Measurements from ENCODE around the gene CLDN12.

DNA sequence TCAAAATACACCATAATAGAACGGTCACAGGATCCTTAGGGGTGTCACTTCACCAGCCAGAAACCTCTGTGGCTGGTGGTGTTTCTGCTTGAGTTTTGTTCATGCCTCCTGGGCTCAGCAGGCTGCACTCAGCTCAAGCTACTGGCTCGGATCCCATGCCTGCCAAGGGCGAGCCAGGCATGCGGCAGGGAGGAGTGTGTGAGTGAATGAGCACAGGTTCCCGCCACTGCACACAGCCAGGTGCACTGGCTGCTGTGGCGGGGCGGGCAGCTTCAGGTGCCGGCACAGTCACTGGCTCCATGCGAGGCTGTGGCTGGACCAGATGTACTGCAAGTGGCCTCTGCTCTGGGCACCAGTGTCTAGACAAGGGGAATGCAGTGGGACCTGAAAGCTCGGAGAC is 29.5 kb downstream of the CLDN12 start:
- no peak for TF ChIP-seq IRX3 (CRISPR knock-in tag; IDR thresholded peaks at IDR 0.05; ENCODE audit: borderline replicate concordance, low read depth)
- TF ChIP-seq, protein P1, sequence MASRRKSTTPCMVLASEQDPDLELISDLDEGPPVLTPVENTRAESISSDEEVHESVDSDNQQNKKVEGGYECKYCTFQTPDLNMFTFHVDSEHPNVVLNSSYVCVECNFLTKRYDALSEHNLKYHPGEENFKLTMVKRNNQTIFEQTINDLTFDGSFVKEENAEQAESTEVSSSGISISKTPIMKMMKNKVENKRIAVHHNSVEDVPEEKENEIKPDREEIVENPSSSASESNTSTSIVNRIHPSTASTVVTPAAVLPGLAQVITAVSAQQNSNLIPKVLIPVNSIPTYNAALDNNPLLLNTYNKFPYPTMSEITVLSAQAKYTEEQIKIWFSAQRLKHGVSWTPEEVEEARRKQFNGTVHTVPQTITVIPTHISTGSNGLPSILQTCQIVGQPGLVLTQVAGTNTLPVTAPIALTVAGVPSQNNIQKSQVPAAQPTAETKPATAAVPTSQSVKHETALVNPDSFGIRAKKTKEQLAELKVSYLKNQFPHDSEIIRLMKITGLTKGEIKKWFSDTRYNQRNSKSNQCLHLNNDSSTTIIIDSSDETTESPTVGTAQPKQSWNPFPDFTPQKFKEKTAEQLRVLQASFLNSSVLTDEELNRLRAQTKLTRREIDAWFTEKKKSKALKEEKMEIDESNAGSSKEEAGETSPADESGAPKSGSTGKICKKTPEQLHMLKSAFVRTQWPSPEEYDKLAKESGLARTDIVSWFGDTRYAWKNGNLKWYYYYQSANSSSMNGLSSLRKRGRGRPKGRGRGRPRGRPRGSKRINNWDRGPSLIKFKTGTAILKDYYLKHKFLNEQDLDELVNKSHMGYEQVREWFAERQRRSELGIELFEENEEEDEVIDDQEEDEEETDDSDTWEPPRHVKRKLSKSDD (CRISPR knock-in tag; IDR thresholded peaks at IDR 0.05; ENCODE audit: low read depth) = no peak
- TF ChIP-seq, protein P2, sequence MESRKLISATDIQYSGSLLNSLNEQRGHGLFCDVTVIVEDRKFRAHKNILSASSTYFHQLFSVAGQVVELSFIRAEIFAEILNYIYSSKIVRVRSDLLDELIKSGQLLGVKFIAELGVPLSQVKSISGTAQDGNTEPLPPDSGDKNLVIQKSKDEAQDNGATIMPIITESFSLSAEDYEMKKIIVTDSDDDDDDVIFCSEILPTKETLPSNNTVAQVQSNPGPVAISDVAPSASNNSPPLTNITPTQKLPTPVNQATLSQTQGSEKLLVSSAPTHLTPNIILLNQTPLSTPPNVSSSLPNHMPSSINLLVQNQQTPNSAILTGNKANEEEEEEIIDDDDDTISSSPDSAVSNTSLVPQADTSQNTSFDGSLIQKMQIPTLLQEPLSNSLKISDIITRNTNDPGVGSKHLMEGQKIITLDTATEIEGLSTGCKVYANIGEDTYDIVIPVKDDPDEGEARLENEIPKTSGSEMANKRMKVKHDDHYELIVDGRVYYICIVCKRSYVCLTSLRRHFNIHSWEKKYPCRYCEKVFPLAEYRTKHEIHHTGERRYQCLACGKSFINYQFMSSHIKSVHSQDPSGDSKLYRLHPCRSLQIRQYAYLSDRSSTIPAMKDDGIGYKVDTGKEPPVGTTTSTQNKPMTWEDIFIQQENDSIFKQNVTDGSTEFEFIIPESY (CRISPR knock-in tag; IDR thresholded peaks at IDR 0.05) = no peak
- TF ChIP-seq MAX (IDR thresholded peaks at IDR 0.05) = no peak

All from HepG2 (cell line).